Left ventricle myocardium inferior (tissue), 1 donor: Measurements from ENCODE around the gene CIB1. TPM values are rescaled to one million over a fixed set of nuclear protein-coding genes. Genes with fewer than 3 reads are reported as not detected.
A peak's percentile ranks its signal among the peaks of the same experiment; 100 is the strongest.

Experiments
- DNase-seq: peaks from one replicate; pipeline ENCODE4 v3.0.0-alpha.2; 2020
- H3K27ac ChIP-seq: fragments of 200-600 bp; replicated peaks from 2 replicates; pipeline ENCODE4 v1.8.0; 2021
- H3K27me3 ChIP-seq: fragments of 200-600 bp; 2 replicates; pipeline ENCODE4 v1.8.0; 2021; ENCODE audit warnings: low read depth
- H3K36me3 ChIP-seq: fragments of 200-600 bp; 2 replicates; pipeline ENCODE4 v1.8.0; 2021
- H3K4me1 ChIP-seq: fragments of 200-600 bp; 2 replicates; pipeline ENCODE4 v1.8.0; 2021
- H3K4me3 ChIP-seq: fragments of 200-600 bp; 2 replicates; pipeline ENCODE4 v1.8.0; 2021; ENCODE audit warnings: mild to moderate bottlenecking, moderate library complexity
- H3K9me3 ChIP-seq: fragments of 200-600 bp; replicated peaks from 2 replicates; pipeline ENCODE4 v1.8.0; 2021
- intact Hi-C: fragments of 100-400 bp; cut with micrococcal nuclease; formaldehyde crosslinking; loops from one replicate; pipeline ENCODE4 v1.11.0; 2022
- total RNA-seq: library from RNA; stranded (reverse); fragmentation: NEBNext Ultra II Directional; extraction: Animal tissue kit (Norgen Biotek cat#: 25700); gene quantifications from one replicate; pipeline ENCODE4 v1.2.1, GENCODE V29; 2021
- TF ChIP-seq, protein P1 (sequence below): fragments of 200-600 bp; IDR thresholded peaks from 2 replicates; pipeline ENCODE4 v1.8.0; 2021; ENCODE audit warnings: antibody characterized with exemption, mild to moderate bottlenecking, borderline replicate concordance
- donor health status: DM: no; HTN: yes; CAD: no; lungs with severe emphysema.

Gene CIB1
- total RNA-seq, 1 donor from 2014 or later = 69.6 TPM

DNA sequence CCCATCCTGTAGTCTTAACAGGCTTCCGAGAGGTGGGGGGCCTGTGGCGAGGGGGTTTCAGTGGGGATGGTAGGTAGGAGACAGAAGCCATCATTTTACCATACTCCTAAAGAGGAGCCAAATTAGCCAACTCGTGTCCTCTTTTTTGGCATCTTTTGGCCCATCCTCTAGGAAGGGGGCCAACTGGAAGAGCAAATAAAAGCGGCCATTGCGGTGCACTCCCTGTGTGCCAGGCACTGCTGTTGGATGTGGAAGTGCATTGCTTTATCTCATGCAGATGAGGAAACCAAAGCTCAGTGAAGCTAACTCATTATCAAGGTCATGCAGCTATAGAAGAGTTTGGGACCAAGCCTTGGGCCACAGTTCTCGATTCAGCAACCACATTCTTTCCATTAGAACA lies 26.5 kb downstream of the CIB1 start:
- H3K27ac ChIP-seq = no peak overlapping the region
- peaks cover 83% of the 10 kb centered on the region for H3K4me1 ChIP-seq
- H3K27me3 ChIP-seq = no peaks in the 10 kb centered on the region
- TF ChIP-seq, protein P1, sequence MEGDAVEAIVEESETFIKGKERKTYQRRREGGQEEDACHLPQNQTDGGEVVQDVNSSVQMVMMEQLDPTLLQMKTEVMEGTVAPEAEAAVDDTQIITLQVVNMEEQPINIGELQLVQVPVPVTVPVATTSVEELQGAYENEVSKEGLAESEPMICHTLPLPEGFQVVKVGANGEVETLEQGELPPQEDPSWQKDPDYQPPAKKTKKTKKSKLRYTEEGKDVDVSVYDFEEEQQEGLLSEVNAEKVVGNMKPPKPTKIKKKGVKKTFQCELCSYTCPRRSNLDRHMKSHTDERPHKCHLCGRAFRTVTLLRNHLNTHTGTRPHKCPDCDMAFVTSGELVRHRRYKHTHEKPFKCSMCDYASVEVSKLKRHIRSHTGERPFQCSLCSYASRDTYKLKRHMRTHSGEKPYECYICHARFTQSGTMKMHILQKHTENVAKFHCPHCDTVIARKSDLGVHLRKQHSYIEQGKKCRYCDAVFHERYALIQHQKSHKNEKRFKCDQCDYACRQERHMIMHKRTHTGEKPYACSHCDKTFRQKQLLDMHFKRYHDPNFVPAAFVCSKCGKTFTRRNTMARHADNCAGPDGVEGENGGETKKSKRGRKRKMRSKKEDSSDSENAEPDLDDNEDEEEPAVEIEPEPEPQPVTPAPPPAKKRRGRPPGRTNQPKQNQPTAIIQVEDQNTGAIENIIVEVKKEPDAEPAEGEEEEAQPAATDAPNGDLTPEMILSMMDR = no peak
- H3K9me3 ChIP-seq = no peaks in the 10 kb centered on the region
- no peak overlapping the region for H3K4me3 ChIP-seq
- peaks cover 4% of the 10 kb centered on the region for H3K36me3 ChIP-seq
- intact Hi-C loops = no loop called here
- no peak for DNase-seq

DNA sequence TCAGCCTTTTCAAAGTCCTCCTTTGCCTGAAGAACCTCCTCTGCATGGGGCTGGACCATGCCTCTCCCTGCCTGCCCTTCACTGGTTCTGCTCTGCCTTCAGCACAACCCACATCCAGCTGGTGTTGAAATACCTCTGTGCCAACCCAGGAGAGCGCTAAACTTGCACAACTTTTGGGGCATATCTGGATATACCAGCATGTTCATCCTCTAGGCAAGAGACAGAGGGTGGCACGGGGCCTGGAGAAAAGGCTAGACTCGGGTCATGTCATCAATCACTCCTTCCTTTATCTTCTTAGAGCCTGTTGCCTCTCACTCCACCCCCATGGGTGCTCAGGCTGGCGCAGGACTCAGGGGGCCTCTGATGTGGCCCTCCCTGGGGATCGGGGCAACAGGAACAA lies 27.9 kb downstream of the CIB1 start:
- Histone ChIP-seq H3K9me3 (no peaks in the 10 kb centered on the region), H3K4me3 (no peak overlapping the region), H3K27ac (peak overlapping the region; percentile 66), H3K27me3 (no peaks in the 10 kb centered on the region), H3K36me3 (peaks cover 4% of the 10 kb centered on the region), H3K4me1 (peaks cover 83% of the 10 kb centered on the region)
- intact Hi-C loops = no loop called here
- TF ChIP-seq, protein P1 = no peak
- DNase-seq = no peak

DNA sequence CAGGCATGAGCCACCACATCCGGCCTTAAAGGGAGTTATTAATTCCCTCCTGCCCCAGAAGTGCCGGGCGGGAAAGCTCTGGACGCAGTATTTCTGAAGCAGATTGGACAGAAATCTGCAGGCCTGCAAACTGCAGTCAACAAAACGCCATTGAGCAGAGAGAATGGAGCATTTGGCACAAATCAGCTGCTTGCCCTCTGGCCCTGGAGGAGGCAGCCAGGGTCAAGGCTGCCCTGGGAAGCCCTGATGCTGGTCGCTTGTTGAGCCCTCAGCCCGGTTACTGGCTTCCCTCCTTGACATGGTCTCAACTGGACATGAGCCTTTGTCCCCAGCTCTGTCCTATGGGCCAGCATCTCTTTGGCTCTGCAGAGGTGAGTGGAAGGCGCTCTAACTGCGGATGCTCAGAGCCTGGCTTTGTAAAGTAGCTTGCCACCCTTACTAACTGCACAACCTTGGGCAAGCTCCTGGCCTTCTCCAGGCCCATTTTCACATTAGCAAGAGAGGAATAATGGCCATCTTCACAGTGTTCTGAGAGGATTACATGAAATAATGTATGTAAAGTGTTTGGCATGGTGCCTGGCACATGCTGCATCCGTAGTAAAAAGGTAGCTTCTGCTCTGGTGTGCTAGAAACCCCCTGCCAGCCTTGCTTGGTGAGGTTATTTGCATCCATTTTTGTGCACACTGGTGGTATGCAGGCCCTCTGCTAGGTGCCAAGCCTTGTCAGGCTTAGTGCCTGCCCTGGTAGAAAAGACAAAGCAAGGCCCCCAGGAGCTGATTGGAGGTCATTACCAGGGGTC lies 28.5 kb downstream of the CIB1 start:
- DNase-seq = no peak
- Histone ChIP-seq H3K27me3 (no peaks in the 10 kb centered on the region), H3K9me3 (no peaks in the 10 kb centered on the region), H3K4me1 (peaks cover 83% of the 10 kb centered on the region), H3K27ac (peak overlapping the region; percentile 66), H3K4me3 (no peak overlapping the region), H3K36me3 (peaks cover 4% of the 10 kb centered on the region)
- TF ChIP-seq, protein P1 = no peak
- intact Hi-C loops = no loop called here

DNA sequence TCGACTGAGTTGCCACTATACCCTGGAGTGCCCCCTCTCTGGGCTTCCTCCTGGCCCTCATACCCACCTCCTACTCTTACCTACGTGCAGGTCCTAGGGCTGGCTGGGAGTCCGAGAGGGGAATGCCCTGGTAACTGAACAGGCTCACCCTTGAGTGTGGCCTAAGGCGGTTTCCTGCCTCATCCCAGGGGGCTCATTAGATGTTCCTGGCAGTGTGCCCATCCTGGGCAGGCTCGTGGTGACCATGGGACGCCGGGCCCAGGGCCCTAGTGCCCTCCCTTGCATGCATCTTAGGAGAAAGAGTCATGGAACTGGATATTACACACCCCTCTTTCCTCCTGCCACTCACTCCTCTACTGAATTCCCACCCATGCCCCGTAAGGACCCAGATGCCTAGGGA lies 29.8 kb downstream of the CIB1 start:
- Histone ChIP-seq H3K27me3 (no peaks in the 10 kb centered on the region), H3K27ac (no peak overlapping the region), H3K4me3 (no peak overlapping the region), H3K36me3 (no peaks in the 10 kb centered on the region), H3K9me3 (no peaks in the 10 kb centered on the region), H3K4me1 (peaks cover 78% of the 10 kb centered on the region)
- no peak for DNase-seq
- TF ChIP-seq, protein P1 = no peak
- intact Hi-C loops = no loop called here

DNA sequence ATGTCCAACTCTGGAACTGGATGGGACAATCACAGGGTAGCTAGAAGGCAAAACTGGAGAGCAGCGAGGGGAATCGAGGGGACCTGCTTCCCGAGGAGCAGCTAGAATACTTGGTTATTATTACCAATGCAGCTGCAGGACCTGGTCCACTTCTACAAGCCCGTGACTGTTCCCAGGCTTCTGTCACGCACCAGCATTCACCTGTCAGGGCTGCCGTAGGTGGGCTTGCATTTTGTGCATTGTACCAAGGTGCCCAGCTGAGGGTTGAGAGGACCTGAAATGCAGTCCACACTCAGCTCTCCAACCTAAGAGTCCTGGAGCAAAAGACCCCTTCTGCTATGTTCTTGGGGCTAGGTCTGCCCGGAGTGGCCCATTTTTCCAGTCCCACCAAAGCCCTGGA lies 30.3 kb downstream of the CIB1 start:
- TF ChIP-seq, protein P1 = no peak
- Histone ChIP-seq H3K36me3 (no peaks in the 10 kb centered on the region), H3K4me3 (no peak overlapping the region), H3K9me3 (no peaks in the 10 kb centered on the region), H3K27ac (no peak overlapping the region), H3K4me1 (peaks cover 79% of the 10 kb centered on the region), H3K27me3 (no peaks in the 10 kb centered on the region)
- DNase-seq = no peak
- intact Hi-C loops = no loop called here
